Adipose tissue (tissue), 3 donors: ENCODE data around the gene ZNF143. TPM values are rescaled to one million over a fixed set of nuclear protein-coding genes. Genes with fewer than 3 reads are reported as not detected.
"Not testable (repeated sequence)": the region's sequence is repeated elsewhere in the genome, so short reads cannot be mapped to it uniquely, and the experiment has no call there.

Source experiments
- H3K27ac ChIP-seq: one replicate; pipeline ENCODE4 v1.5.1; 2013; ENCODE audit warnings: low read depth, low read length
- WGBS, 3 donors: extraction: QIAGEN DNeasy Blood & Tissue Kit; methylation state at CpG; one replicate each; pipeline ENCODE4 v1.1.7; 2013; 5-methylcytosine and 5-hydroxymethylcytosine counted together
- polyA plus RNA-seq, 3 donors: library from polyadenylated mRNA; stranded (reverse); fragments of 200-250 nt; gene quantifications; one replicate each; pipeline ENCODE4 v1.2.3, GENCODE V29; 2013
- donor health status: healthy with polysubstance abuse.
- donor health status: Bipolar disorder and iron deficiency.
- donor health status: healthy.

ZNF143 gene
- polyA plus RNA-seq = 10 to 100 TPM; 10.4 to 16.4 (median 11.3) TPM

DNA sequence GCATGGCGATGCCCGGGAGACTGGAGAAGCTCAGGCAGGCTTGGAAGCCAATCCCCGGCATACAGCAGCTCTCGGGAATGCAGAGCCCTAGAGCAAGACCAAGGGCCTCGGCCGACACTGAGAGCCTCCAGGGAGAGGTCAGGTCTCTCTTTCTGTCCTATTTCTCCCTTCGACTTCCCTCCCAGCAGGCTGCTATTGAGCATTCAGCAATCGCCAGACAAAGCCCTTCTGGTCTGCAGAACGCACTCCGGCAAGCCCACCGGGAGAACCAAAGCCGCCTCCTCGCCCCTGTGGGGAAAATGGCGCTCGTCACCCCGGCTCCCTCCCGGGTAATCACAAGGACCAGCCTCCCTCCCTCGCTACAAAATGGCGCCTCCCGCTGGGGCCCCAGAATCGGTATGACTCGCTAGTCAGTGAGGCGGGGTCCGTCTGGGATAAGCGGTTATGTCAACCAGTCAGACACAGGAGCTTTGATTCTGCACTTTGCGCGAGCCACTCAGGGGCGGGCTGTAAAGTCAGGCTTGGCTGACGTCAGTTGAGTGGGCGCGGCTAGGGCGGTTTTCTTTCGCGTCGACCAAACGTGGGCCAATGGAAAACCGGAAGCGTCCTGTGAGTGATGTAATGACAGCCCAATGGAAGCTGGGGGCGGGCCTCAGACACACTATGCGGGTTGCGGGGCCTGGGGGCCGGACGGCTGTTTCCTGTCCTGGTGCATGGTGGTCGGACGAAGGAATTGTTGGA is at the start of gene ZNF143:
Gene ZNF143 (plus strand): TSS at position 691 of the 741 bp plus-strand sequence. CDS start 10,297 bp downstream, outside the sequence.
- peak within 1 kb of the TSS; percentile 94 for H3K27ac ChIP-seq
- 0% methylated on average over 45 of the region's 45 CpGs for WGBS, 3 donors

DNA sequence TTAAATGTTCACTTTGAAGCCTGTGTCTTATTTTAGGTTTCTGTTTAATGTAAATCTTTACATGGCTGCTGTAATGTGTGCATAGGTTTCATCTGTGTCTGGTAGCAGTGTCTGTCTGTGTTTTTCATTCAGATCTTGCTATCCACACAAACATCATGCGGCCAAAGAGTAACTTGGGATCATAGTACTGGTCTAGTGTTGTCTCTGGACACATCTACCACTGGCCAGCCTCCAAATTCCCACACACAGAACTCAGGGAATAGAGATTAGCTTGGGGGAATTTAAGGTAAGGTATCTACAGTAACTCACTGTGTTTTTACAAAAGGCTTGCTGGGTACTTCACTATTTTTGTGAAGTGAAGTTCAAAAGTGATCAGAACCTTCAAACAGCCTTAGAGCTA is 32.1 kb upstream of the ZNF143 start:
- H3K27ac ChIP-seq = no peak overlapping the region
- WGBS, 3 donors = 52 to 90% (median 84%) methylated on average over 1 of the region's 1 CpG

DNA sequence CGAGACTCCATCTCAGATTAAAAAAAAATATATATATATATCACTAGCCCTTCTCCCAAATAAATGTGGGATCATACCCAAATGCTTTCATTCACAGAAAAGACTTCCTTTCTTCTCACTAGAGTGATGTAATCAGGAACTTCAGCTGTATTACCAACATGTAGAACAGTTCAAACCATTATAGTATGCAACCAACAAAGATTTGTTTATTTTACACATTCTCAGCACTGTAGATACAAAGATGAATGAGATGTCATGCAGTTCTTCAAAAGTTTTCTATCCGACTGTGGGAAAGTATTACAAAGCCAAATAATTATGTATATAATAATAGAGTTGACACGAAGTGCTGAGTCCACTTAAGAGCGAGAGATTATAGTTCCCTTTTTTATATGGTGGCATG is 22.2 kb upstream of the ZNF143 start:
- 87 to 90% (median 87%) methylated on average over 4 of the region's 4 CpGs for WGBS, 3 donors
- no peak overlapping the region for H3K27ac ChIP-seq

DNA sequence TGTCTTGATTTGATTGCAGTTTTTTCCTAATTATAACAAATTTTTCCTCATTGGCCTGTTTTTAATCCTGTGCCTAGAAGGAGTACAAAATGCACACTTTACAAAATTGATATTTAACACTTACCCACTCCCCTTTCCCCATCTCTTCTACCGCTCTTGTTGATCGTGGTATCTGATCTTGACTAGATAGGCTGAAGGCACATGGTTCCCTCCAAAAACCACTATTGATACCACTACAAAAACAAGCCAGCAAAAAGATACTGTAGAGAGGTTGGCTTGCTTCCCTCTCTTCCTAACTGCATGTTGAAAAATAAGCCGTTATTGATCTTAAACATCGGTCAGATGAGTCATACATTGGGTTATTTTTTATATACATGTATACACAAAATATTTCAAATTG is 14.6 kb upstream of the ZNF143 start:
- no peak overlapping the region for H3K27ac ChIP-seq
- WGBS, 3 donors = 86 to 92% (median 90%) methylated on average over 4 of the region's 4 CpGs

DNA sequence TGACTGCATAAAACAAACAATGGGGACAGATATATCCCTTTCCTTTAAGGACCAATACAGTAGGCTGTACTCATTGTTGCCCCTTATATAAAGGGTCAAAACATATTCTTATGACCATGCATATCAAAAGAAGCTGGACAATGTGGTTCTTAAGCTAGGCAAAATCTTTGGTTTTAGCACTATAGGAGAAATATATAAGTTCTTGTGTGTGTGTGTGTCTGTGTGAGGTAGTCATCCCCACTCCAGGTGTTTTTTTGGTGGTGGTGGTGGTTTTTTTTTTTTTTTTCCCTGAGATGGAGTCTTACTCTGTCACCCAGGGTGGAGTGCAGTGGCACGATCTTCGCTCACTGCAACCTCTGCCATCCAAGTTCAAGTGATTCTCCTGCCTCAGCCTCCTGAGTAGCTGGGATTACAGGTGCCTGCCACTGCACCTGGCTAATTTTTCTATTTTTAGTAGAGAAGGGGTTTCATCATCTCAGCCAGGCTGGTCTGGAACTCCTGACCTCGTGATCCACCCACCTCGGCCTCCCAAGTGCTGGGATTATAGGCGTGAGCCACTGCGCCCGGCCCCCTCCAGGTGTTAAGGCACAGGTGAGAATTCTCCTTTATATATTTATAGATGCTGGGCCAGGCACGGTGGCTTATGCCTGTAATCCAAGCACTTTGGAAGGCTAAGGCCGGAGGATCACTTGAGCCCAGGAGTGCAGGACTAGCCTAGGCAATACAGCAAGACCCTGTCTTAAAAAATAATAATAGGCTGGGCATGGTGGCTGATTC is 12.0 kb upstream of the ZNF143 start:
- H3K27ac ChIP-seq = no peak overlapping the region
- 97 to 99% (median 98%) methylated on average over 9 of the region's 9 CpGs for WGBS, 3 donors

DNA sequence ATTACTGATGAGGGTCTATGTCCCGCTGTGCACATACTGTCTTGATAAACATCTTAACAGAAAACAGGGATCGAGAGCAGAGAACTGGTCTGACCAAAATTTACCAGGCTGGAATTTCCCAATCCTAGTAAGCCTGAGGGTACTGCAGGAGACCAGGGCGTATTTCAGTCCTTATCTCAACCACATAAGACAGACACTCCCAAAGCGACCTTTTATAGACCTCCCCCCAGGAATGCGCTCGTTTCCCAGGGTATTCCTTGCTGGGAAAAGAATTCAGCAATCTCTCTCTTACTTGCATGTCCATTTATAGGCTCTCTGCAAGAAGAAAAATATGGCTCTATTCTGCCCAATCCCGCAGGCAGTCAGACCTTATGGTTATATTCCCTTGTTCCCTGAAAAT is 8.8 kb upstream of the ZNF143 start:
- 87 to 89% (median 87%) methylated on average over 7 of the region's 7 CpGs for WGBS, 3 donors
- H3K27ac ChIP-seq = not testable (repeated sequence)

DNA sequence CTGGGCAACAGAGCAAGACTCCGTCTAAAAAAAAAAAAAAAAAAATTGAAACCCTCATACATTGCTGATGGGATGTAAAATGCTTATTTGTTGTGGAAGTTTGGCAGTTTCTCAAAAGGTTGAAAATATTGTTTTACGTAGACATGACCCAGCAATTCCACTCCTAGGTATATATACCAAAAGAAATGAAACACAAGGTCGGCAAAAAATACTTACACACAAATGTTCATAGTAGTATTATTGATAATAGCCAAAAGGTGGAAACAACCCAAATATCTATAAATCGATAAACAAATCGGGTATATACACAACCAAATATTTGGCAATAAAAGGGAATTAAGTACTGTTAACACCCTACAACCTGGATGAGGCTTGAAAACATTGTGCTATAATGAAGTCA is 5.1 kb upstream of the ZNF143 start:
- H3K27ac ChIP-seq = no peak overlapping the region
- 93 to 96% (median 96%) methylated on average over 5 of the region's 5 CpGs for WGBS, 3 donors

DNA sequence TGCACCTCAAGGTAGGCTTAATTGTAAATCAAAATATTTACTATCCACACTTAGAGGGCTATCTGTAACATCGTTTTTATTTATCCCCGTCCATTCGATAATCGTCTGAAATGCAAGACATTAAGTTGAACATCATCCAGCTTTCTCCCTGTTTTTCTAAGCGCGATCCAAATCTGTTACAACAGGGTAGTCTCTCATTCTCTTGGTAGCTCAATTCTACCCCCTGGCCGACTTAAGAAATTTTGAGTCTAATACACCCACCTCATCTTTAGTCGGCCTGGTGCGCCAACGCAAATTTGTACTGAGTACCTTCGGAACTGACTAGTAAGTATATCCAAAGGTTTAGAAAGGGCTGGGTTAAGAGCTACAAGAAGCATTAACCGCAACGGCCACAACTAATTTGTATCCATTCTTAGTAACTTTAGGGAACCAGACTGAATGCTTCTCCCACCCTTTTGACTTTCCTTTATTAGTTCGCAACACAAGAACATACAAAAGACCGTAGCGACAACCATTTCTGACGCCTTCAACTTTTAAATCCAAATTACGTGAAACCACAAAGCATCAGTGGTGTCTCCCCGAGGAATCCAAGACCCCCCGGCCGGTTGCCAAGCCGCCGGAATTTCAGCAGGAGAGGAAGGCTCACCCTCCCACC is 1.0 kb upstream of the ZNF143 start:
- 1 to 3% (median 2%) methylated on average over 23 of the region's 23 CpGs for WGBS, 3 donors
- H3K27ac ChIP-seq = peak overlapping the region; percentile 94

DNA sequence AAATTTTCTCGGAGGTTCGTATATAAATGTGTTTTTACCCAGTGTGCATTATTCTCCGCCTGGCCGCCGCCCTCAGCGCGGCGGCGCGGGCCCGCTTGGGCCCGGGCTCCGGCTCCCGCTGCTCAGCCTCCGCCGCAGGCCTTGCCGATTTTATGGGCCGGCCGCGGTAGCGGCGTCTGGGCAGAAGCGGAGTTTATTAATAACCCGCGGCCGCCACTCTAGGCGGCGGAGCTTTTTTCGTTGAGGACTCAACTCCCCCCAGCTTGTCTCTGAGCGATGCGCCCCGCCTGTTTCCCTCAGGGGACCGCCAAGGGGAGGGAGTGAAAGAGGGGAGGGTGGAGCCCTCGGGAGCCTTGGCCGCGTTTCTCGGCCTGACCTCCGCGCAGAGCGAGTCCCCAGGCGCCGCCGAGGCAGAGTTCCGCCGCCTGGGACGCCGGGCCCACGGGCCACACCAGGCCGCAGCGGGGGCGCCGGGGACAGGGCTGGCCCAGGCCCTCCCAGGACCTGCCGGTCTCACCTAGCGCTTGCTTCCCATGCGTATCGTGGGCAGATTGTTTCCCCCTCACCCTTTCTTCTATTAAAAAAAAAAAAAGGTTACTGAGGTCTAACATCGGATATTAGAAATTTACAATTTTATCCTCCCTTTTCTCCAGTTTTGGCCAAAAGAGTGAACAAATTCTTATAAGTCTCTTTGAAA is 399 bp downstream of the ZNF143 start:
- 0 to 1% (median 0%) methylated on average over 56 to 57 of the region's 57 CpGs for WGBS, 3 donors
- H3K27ac ChIP-seq = peak overlapping the region; percentile 92

DNA sequence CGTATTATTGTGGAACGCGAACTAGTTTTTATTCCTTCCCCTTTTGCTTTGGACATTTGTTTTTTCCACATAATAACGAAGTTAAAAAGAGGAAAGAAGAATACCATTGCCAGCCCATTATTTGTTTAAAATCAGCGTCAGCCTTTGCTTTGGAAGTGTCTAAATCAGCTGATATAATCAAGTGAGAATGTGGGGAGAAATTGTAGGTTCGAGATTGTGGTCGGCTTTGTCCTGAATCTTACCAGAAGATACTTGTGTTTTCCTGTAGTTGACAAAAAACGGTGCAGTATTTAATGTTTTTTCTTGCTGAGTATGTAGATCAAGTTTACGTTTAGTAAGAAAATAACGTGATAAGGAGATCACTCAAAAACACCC is 935 bp downstream of the ZNF143 start:
- no peak overlapping the region for H3K27ac ChIP-seq
- WGBS, 3 donors = 0 to 1% (median 1%) methylated on average over 10 of the region's 10 CpGs

DNA sequence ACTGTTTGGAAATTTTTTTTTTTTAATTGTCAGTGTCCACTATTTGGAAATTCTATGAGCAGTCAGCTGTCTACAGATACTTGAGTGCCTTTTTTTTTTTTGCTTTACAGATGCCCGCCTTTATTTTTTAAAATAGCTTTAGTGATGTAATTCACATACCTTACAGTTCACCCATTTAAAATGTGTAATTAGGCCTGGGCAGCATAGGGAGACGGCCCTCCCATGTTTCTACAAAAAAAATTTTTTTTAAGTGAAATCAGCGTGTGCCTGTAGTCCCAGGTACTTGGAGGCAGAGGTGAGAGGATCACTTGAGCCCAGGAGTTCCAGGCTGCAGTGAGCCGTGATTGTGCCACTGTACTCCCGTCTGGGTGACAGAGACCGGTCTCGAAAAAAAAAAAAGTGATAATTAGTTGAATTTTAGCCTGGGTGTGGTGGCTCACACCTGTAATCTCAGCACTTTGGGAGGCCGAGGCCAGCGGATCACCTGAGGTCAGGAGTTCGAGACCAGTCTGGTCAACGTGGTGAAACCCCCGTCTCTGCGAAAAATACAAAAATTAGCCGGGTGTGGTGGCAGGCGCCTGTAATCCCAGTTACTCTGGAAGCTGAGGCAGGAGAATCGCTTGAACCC is 1.5 kb downstream of the ZNF143 start:
- no peak overlapping the region for H3K27ac ChIP-seq
- 80 to 86% (median 83%) methylated on average over 16 of the region's 16 CpGs for WGBS, 3 donors

DNA sequence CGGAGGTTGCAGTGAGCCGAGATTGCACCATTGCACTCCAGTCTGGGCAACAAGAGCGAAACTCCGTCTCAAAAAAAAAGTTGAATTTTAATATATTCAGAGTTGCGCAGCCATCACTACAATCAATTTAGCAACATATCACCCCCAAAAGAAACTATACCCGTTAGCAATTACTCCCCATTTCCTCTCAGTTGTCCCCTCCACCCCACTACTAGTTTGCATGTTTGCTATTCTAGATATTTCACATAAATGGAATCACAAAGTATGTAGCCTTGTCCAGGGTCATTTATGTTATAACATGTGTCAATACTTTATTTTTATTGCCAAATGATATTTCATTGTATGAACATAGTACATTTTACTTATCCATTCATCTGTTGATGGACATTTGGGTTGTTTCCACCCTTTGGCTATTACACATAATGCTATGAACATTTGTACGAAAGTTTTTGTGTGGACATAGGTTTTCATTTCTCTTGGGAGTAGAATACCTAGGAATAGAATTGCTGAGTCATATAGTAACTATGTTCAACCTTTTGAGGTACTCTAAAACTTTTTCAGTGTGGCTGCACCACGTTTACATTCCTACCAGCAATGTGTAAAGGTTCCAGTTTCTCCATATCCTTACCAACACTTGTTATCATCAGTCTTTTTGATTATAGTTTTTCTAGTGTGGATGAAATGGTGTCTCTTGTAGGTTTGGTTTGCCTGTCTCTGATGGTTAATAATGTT is 2.2 kb downstream of the ZNF143 start:
- no peak overlapping the region for H3K27ac ChIP-seq
- WGBS, 3 donors = 76 to 91% (median 89%) methylated on average over 8 of the region's 8 CpGs

DNA sequence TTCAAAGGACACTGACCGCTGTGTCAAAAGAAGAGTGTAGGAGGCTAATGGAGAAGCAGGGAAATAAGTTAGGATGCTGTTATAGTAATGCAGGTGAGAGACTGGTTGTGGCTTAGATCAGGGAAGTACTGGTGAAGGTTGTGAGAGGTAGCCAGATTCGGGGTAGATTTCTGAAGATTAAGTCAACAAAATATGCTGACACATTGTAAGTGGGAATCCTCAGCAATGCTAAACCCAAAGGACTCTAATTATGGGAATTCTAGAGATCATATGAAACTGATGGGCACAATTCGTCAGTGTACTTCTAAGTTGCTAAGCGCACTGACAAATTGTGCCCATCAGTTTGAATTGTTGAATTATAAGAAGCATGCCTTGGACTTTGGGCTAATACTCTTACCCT is 10.0 kb downstream of the ZNF143 start:
- H3K27ac ChIP-seq = no peak overlapping the region
- WGBS, 3 donors = 90 to 92% (median 92%) methylated on average over 4 of the region's 4 CpGs

DNA sequence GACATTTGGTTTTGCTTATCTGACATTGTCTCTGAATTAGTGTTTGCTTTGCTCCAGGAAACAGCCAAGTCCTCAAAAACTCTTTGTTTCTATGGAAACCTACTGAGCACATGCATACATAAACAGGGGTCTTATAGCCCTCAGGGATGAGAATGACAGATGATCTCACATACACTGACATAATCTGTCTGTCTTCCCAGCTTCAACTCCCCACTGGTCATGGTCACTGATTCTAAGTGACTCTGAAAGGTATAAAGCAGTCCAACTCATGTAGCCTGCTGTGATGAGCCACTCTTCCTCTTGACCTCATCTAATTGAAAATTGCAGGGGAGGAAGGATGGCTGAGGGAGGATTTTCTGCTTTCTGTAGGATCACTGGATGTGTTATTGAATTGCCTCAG is 12.6 kb downstream of the ZNF143 start:
- H3K27ac ChIP-seq = no peak overlapping the region

DNA sequence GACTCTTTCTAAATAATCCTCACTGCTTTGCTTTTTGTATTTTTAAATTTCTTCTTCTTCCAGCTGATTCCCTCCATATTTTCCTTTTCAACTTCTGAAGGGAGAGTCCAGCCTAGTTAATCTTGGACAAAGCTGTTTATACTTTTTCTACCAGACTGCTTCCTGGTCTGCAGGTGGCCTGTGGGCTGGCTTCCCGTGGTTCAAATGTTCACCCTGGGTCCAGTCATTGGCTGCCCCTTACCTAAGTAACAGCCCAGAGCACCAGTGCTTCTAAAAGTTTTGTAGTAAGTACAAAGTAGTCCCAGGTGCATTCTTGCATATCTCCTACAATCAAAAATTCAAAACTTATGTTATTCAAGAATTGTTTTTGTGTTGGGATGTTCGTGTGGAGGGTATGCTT is 19.1 kb downstream of the ZNF143 start:
- no peak overlapping the region for H3K27ac ChIP-seq
- 56 to 87% (median 73%) methylated on average over 2 of the region's 2 CpGs for WGBS, 3 donors

DNA sequence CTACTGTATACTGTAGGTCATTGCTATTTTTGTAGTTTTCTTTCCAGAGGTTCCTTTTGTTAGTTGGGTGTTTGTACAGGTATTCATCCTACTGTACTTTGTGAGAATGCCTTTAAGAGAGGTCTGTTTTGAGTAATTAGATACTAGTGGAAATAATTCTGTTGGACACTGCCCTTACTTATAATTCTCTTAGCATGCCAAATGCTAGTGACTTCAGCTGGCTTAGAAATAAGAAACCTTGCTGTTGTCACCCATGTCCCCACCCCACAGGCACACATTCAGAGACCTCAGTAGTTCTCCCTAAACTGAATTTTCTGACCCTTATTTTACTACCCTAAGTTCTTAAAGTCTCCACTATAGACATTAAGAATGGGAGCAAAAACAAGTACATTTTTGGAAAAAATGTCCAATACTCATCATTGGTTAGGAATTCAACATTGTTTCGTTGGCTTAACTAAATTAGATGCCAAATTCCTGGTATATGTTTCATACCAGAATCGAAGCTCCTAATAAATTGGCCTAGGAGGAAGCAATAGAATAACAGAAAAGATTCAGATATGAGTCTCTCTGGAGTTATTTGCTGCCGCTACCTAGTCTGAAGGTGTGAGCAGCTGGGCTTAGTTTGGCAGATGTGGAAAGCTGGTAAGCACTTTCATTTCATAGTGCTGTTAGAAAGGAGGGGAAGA is 28.4 kb downstream of the ZNF143 start:
- no peak overlapping the region for H3K27ac ChIP-seq
- 82 to 92% (median 86%) methylated on average over 3 of the region's 3 CpGs for WGBS, 3 donors

DNA sequence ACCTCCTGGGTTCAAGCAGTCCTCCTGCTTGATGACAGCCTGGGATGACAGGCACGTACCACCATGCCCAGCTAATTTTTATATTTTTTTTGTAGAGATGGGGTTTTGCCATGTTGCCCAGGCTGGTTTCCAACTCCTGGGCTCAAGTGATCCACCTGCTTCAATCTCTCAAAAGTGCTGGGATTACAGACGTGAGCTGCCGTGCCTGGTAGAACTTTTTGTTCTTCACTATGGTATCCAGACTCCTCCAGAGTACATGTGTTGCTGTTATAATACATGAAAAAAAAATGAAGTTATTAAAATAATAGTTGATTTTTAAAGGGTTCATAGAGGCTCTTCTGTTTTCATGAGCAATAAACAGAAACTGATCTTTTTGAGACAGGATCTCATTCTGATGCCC is 29.6 kb downstream of the ZNF143 start:
- no peak overlapping the region for H3K27ac ChIP-seq
- WGBS, 3 donors = 92 to 99% (median 99%) methylated on average over 3 of the region's 3 CpGs
